ENCODE data around the gene AP5Z1. TPM values are rescaled to one million over a fixed set of nuclear protein-coding genes. Genes with fewer than 3 reads are reported as not detected.
"Not testable (repeated sequence)": the region's sequence is repeated elsewhere in the genome, so short reads cannot be mapped to it uniquely, and the experiment has no call there.

Gene AP5Z1
- total RNA-seq, 1 donor from 2014 or later = 86.1 TPM

DNA sequence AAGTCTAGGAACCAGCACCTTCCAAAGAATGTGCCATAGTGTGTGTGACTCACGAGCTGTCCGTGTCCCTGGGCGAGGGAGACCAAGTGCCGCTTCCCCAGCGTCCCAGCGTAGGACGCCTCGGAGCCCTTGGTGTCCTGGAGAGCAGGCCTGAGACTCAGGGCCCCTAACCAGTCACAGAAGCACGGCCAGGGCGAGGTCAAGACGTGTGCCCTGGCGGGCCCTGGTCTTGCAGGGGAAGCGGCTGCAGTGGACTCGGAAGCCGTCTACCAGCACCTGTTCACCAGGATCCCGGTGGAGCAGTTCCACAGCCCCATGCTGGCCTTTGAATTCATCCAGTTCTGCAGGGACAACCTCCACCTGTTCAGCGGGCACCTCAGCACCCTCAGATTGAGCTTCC is 10.6 kb downstream of the AP5Z1 start:
- intact Hi-C loops (cut with micrococcal nuclease) = no loop called here

GRCh38 chr7:4787541-4787940 is 12.1 kb downstream of the AP5Z1 start:
- intact Hi-C loops (cut with micrococcal nuclease) = no loop called here

DNA sequence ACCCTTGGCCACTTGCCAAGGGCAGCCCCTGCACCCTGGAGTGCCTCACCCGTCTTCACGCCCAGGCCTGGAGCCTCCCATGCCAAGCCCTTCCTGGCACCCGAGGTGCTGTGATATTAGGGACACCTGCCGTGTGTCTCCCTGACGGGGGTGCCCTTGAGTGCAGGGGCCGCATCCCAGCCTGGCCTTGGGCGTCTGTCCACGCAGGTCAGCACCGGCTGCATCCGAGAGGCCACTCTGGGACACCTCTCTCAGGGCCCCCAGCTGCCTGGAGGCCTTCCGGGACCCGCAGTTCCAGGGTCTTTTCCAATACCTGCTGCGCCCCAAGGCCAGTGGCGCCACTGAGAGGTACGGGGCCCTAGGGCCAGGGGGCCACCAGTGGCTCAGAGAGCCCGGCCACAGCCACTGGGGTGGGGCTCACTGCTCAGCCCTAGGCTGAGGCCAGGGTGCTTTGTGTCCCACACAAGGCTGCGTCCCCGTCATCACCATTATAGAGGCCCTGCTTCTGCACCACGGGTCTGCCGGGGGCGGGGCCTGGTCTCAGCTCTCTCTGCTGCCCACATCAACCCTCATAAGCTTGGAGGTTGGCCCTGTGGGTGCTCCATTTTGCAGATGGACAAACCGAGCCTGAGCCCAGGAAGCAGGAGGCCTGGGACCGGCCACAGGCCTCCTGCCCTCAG is 12.7 kb downstream of the AP5Z1 start:
- intact Hi-C loops (cut with micrococcal nuclease) = no loop called here

DNA sequence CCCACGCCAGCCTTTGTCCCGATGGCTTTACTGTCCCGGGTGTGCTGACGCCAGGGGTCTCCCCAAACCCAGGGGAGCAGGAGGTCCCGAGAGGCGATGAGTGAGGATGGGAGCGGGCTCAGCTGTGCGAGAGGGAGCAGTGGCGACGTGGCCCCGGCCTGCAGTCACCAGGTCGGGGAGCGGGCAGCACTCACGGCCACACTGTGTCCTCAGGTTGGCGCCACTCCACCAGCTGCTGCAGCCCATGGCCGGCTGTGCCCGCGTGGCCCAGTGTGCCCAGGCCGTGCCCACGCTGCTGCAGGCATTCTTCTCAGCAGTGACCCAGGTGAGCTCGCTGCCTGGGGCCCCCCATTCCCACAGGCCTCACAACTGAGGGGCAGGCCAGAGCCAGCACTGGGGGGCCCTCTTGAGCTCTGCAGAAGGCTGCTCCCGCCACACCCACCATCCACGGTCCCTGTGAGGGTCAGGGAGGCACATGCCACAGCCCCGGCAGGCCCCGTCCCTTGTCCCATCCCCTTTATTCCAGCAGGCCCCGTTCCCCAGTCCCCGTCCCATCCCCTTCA is 13.3 kb downstream of the AP5Z1 start:
- intact Hi-C loops (cut with micrococcal nuclease) = no loop called here

- intact Hi-C loops (cut with micrococcal nuclease) = no loop called here
These were observed 14.0 kb downstream of the AP5Z1 start for GRCh38 chr7:4789194-4790077.

- intact Hi-C loops (cut with micrococcal nuclease) = no loop called here
These were observed 14.6 kb downstream of the AP5Z1 start for GRCh38 chr7:4790078-4790465.

GRCh38 chr7:4790516-4790991 is 15.1 kb downstream of the AP5Z1 start:
- intact Hi-C loops (cut with micrococcal nuclease) = no loop called here

DNA sequence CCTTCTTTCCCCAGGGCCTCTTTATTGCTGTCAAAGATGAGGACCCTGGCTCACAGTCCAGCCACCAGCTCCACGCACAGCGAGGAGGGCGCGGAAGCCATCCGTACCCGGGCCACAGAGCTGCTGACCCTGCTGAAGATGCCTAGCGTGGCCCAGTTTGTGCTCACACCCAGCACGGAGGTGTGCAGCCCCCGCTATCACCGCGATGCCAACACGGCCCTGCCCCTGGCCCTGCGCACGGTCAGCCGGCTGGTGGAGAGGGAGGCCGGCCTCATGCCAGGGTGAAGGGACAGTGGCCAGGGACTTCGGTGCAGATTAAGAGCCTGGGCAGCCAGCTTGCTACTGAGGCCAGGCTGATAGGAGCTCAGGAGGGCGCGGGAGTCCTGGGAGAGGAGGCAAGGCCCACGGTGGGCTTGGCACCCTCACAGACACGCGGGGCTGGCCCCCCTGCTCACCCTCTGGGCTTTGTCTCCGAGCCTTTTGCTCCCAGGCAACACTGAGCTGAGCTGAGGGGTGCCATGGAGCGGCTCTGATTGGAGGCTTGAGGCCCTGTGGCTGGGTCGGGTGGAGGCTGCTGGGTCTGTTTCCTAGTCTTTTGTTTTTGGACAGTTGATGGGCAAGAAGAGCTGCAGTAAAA is 15.8 kb downstream of the AP5Z1 start:
- intact Hi-C loops (cut with micrococcal nuclease) = no loop called here

GRCh38 chr7:4791738-4792536 is 16.5 kb downstream of the AP5Z1 start:
- intact Hi-C loops (cut with micrococcal nuclease) = loop anchor here (1.0 to 2.0 kb wide), 3 partner anchors 16 to 399 kb away; partner anchors contain the start of genes RADIL and WIPI2

- intact Hi-C loops (cut with micrococcal nuclease) = loop anchor here (1.0 to 2.0 kb wide), 3 partner anchors 16 to 398 kb away; partner anchors contain the start of genes RADIL and WIPI2
These were observed 17.2 kb downstream of the AP5Z1 start for GRCh38 chr7:4792537-4793126.

GRCh38 chr7:4793385-4793993 is 18.1 kb downstream of the AP5Z1 start:
- intact Hi-C loops (cut with micrococcal nuclease) = loop anchor here (2.0 kb wide), 1 partner anchor 397 kb away; the partner anchor contains the start of gene WIPI2

DNA sequence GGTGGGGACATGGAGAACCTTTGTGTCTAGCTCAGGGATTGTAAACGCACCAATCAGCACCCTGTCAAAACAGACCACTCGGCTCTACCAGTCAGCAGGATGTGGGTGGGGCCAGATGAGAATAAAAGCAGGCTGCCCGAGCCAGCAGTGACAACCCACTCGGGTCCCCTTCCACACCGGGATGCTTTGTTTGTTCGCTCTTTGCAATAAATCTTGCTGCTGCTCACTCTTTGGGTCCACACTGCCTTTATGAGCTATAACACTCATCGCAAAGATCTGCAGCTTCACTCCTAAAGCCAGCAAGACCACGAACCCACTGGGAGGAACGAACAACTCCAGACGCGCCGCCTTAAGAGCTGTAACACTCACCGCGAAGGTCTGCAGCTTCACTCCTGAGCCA is 18.7 kb downstream of the AP5Z1 start:
- intact Hi-C loops (cut with micrococcal nuclease) = not testable (repeated sequence)

DNA sequence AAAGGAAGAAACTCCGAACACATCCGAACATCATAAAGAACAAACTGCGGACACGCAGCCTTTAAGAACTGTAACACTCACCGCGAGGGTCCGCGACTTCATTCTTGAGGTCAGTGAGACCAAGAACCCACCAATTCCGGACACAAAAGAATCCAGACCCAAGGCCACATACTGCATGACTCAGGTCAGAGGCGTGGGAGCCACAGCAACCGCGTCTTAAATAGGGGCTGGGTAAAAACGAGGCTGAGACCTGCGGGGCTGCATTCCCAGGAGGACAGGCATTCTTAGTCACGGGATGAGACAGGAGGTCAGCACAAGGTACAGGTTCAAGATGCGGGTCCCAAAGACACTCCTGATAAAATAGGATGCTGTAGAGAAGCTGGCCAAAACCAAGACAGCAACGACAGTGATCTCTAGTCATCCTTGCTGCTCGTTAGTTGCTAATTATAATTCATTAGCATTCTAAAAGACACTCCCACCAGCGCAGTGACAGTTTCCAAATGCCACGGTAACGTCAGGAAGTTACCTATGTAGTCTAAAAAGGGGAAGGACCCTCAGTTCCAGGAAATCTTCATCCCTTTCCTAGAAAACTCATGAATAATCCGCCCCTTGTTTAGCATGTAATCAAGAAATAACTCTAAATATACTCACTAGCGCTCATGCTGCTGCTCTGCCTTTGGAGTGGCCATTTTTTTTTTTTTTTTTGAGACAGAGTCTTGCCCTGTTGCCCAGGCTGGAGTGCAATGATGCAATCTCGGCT is 19.3 kb downstream of the AP5Z1 start:
- intact Hi-C loops (cut with micrococcal nuclease) = loop anchor here (5.0 kb wide), 1 partner anchor 178 kb away; no protein-coding TSS in a partner anchor

DNA sequence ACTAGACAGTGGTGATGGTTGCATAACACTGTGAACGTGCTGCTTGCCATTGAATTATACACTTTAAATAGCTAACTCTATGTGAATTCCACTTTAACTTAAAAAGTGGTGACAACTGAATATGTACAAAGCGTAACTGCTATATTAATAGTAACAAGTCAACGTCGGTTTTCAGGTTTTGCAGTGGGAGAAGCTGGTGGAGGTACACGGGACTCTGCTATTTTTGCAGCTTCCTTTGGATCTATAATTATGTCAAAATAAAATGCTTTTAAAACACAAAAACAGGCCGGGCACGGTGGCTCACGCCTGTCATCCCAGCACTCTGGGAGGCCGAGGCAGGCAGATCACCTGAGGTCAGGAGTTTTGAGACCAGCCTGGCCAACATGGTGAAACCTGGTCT is 21.0 kb downstream of the AP5Z1 start:
- intact Hi-C loops (cut with micrococcal nuclease) = loop anchor here (5.0 kb wide), 1 partner anchor 176 kb away; no protein-coding TSS in a partner anchor

- intact Hi-C loops (cut with micrococcal nuclease) = loop anchor here (1.0 to 5.0 kb wide), 4 partner anchors 85 to 291 kb away; partner anchors contain the start of gene RADIL
These were observed 22.7 kb downstream of the AP5Z1 start for GRCh38 chr7:4797858-4798705.

DNA sequence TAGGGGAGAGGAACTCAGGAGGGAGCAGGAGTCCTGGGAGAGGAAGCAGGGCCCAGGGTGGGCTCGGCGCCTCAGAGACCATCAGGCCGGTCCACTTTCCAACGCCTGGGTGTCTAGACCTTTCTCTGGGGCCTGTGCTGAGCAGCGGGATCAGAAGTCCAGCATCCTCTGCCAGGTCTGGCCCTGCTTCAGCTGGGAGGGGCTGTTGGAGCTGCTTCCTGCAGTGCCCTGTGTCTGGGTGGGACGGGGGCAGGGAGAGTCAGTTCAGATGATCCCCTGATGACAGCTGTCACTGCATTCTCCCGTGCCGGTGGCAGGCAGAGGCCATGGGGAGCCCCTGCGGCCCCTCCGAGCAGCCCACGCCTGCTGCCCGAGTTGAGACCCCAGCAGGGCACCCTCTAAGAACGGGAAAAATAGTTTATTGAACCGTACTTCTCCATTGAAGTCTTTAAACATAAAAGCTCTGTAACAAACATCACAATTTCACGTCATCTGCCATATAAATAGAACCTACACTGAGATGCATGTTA is 23.3 kb downstream of the AP5Z1 start:
- intact Hi-C loops (cut with micrococcal nuclease) = loop anchor here (1.0 to 5.0 kb wide), 4 partner anchors 85 to 291 kb away; partner anchors contain the start of gene RADIL

DNA sequence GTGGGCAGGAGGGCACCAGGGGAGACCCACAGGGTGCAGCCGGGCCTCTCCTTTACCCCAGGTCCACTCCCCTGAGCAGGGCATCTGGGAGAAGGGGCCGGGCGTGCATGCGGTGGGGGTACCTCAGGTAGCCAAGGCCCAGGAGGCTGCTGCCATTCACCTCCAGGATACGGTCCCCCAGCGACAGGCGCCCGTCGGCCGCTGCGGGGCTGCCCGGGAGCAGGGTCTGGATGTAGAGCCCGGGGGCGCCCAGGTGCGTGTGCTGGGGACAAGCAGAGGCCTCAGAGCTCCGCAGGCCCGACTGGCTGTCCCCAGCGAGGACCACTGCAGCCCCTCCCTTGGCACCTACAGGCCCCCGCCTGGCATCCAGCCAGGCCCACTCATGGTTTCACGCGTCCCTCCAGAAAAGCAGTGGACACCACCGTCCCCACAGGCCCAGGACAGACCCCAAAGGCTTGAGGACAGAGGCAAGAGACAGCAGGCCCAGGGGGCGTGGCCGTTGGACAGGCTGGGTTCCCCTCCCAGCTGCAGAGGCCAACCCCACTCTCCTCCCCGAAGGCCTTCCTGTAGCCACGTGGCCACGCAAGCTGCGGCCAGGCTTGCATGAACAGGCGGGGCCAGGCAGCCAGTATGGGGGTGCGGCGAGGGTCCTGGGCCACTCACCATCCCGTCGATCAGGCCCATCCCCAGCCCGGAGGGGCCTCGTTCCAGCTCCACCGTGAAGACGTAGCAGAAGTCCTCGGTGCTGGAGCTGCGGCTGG is 24.3 kb downstream of the AP5Z1 start:
- intact Hi-C loops (cut with micrococcal nuclease) = loop anchor here (5.0 kb wide), 1 partner anchor 173 kb away; no protein-coding TSS in a partner anchor

Measured in T-helper 1 cell treated with Interleukin-12 subunit alpha and Interleukin-12 subunit beta and Interleukin-4 antibody, amounts not matched to agents 30 ng/mL and 1 ng/mL, for 36 hours (primary cell).